ENCODE measurements around the gene NCAM2.

Gene NCAM2

DNA sequence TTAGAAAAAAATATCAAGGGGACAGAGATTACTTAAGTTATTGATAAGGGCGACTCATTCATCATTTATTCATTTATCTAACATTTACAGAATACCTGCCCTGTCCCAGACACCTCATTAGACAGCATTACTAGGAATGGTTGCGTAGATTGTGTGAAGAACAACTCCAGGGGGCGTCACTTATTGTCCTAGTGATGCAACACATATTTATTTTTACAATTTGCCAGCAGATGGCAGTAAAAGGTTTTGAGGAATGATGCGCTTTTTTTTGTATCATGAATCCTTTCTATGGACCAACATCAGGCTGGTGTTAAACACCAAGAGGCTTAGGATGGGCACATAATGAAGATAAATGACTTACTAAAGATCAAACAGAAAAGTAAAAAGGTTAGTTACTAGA, 5.5 kb downstream of the NCAM2 start (continued):
- TF ChIP-seq, protein P1, sequence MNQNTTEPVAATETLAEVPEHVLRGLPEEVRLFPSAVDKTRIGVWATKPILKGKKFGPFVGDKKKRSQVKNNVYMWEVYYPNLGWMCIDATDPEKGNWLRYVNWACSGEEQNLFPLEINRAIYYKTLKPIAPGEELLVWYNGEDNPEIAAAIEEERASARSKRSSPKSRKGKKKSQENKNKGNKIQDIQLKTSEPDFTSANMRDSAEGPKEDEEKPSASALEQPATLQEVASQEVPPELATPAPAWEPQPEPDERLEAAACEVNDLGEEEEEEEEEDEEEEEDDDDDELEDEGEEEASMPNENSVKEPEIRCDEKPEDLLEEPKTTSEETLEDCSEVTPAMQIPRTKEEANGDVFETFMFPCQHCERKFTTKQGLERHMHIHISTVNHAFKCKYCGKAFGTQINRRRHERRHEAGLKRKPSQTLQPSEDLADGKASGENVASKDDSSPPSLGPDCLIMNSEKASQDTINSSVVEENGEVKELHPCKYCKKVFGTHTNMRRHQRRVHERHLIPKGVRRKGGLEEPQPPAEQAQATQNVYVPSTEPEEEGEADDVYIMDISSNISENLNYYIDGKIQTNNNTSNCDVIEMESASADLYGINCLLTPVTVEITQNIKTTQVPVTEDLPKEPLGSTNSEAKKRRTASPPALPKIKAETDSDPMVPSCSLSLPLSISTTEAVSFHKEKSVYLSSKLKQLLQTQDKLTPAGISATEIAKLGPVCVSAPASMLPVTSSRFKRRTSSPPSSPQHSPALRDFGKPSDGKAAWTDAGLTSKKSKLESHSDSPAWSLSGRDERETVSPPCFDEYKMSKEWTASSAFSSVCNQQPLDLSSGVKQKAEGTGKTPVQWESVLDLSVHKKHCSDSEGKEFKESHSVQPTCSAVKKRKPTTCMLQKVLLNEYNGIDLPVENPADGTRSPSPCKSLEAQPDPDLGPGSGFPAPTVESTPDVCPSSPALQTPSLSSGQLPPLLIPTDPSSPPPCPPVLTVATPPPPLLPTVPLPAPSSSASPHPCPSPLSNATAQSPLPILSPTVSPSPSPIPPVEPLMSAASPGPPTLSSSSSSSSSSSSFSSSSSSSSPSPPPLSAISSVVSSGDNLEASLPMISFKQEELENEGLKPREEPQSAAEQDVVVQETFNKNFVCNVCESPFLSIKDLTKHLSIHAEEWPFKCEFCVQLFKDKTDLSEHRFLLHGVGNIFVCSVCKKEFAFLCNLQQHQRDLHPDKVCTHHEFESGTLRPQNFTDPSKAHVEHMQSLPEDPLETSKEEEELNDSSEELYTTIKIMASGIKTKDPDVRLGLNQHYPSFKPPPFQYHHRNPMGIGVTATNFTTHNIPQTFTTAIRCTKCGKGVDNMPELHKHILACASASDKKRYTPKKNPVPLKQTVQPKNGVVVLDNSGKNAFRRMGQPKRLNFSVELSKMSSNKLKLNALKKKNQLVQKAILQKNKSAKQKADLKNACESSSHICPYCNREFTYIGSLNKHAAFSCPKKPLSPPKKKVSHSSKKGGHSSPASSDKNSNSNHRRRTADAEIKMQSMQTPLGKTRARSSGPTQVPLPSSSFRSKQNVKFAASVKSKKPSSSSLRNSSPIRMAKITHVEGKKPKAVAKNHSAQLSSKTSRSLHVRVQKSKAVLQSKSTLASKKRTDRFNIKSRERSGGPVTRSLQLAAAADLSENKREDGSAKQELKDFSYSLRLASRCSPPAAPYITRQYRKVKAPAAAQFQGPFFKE (tag by site-specific recombination; IDR thresholded peaks at IDR 0.05; ENCODE audit: borderline replicate concordance) = no peak
- TF ChIP-seq ZNF114 (tag by site-specific recombination; IDR thresholded peaks at IDR 0.05) = no peak

DNA sequence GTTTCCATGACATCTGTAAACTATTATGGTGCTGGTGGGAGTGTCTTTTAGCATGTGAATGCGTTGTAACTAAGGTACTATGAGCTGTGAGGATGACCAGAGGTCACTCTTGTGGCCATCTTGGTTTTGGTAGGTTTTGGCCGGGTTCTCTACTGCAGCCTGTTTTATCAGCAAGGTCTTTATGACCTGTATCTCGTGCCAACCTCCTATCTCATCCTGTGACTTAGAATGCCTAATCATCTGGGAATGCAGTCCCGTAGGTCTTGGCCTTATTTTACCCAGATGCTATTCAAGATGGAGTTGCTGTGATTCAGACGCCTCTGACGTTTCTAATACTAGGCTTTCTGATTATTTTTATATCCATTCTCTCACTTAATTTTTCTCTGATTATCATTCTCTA, 9.4 kb downstream of the NCAM2 start:
- H3K36me3 ChIP-seq (ENCODE audit: control insufficient read depth in 2 of 2, insufficient read depth in 1 of 2, low read length in 2 of 2) = no peaks in the 10 kb centered on the region
- H3K27ac ChIP-seq (ENCODE audit: extremely low read depth, low read depth, low read length) = no peak overlapping the region
- no peaks in the 10 kb centered on the region for H3K4me1 ChIP-seq (ENCODE audit: control insufficient read depth, insufficient read depth, low read length)
- no peak overlapping the region for H3K4me3 ChIP-seq (ENCODE audit: low read depth, low read length)
- CTCF ChIA-PET = interaction anchor here (0.6 kb wide), 1 partner anchor 232 kb away, joined by 4 read pairs; no protein-coding TSS in a partner anchor
- POLR2A ChIA-PET = interaction anchor here (0.5 kb wide), 1 partner anchor 11 kb away, joined by 4 read pairs; no protein-coding TSS in a partner anchor
- no peaks in the 10 kb centered on the region for H3K9me3 ChIP-seq (ENCODE audit: control insufficient read depth, insufficient read depth, low read depth, low read length)
- TF ChIP-seq ZBTB17 (tag by site-specific recombination; IDR thresholded peaks at IDR 0.05) (no peak), ZNF10 (tag by site-specific recombination; IDR thresholded peaks at IDR 0.05) (no peak), ZNF302 (tag by site-specific recombination; IDR thresholded peaks at IDR 0.05; ENCODE audit: low read depth) (no peak), ZNF324 (tag by site-specific recombination; IDR thresholded peaks at IDR 0.05) (no peak), ZSCAN23 (tag by site-specific recombination; IDR thresholded peaks at IDR 0.05) (no peak), PRDM1 (tag by site-specific recombination; IDR thresholded peaks at IDR 0.05) (no peak), ZNF266 (tag by site-specific recombination; IDR thresholded peaks at IDR 0.05; ENCODE audit: low read depth) (no peak), SP7 (tag by site-specific recombination; IDR thresholded peaks at IDR 0.05) (no peak), SALL2 (tag by site-specific recombination; IDR thresholded peaks at IDR 0.05; ENCODE audit: borderline replicate concordance) (no peak), ZNF571 (tag by site-specific recombination; IDR thresholded peaks at IDR 0.05) (no peak)
- TF ChIP-seq, protein P2, sequence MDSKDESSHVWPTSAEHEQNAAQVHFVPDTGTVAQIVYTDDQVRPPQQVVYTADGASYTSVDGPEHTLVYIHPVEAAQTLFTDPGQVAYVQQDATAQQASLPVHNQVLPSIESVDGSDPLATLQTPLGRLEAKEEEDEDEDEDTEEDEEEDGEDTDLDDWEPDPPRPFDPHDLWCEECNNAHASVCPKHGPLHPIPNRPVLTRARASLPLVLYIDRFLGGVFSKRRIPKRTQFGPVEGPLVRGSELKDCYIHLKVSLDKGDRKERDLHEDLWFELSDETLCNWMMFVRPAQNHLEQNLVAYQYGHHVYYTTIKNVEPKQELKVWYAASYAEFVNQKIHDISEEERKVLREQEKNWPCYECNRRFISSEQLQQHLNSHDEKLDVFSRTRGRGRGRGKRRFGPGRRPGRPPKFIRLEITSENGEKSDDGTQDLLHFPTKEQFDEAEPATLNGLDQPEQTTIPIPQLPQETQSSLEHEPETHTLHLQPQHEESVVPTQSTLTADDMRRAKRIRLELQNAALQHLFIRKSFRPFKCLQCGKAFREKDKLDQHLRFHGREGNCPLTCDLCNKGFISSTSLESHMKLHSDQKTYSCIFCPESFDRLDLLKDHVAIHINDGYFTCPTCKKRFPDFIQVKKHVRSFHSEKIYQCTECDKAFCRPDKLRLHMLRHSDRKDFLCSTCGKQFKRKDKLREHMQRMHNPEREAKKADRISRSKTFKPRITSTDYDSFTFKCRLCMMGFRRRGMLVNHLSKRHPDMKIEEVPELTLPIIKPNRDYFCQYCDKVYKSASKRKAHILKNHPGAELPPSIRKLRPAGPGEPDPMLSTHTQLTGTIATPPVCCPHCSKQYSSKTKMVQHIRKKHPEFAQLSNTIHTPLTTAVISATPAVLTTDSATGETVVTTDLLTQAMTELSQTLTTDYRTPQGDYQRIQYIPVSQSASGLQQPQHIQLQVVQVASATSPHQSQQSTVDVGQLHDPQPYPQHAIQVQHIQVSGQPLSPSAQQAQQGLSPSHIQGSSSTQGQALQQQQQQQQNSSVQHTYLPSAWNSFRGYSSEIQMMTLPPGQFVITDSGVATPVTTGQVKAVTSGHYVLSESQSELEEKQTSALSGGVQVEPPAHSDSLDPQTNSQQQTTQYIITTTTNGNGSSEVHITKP (tag by site-specific recombination; IDR thresholded peaks at IDR 0.05) = no peak
- TF ChIP-seq, protein P3, sequence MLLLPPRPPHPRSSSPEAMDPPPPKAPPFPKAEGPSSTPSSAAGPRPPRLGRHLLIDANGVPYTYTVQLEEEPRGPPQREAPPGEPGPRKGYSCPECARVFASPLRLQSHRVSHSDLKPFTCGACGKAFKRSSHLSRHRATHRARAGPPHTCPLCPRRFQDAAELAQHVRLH (tag by site-specific recombination; IDR thresholded peaks at IDR 0.05) = no peak

DNA sequence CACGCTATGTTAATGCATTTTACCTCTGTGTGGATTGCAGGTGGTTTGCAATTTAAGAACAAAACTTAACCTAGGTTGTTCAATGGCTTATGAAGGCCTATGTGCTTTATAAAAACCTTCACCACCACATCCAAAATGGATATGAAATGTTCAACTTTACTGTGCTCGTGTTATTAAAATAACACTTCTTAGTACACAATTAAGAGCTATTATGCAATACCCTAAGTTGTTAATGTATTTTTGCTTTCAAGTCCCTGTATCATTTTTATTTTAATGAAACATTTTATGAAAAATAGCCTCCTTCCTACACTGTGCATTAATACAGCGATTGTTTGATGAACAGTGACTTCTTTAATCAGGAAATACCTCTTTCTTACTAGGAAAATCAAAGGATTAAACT, 12.0 kb downstream of the NCAM2 start:
- Histone ChIP-seq H3K36me3 (ENCODE audit: control insufficient read depth in 2 of 2, insufficient read depth in 1 of 2, low read length in 2 of 2) (no peaks in the 10 kb centered on the region), H3K4me1 (ENCODE audit: control insufficient read depth, insufficient read depth, low read length) (no peaks in the 10 kb centered on the region), H3K27ac (ENCODE audit: extremely low read depth, low read depth, low read length) (no peak overlapping the region), H3K9me3 (ENCODE audit: control insufficient read depth, insufficient read depth, low read depth, low read length) (no peaks in the 10 kb centered on the region), H3K4me3 (ENCODE audit: low read depth, low read length) (no peak overlapping the region)
- POLR2A ChIA-PET = no interaction called here
- CTCF ChIA-PET = interaction anchor here (0.7 to 2.0 kb wide), 3 partner anchors 10 to 1769 kb away, joined by 4 to 8 read pairs (median 6); no protein-coding TSS in a partner anchor
- TF ChIP-seq ZNF2 (tag by site-specific recombination; IDR thresholded peaks at IDR 0.05) (no peak), ZNF292 (tag by site-specific recombination; IDR thresholded peaks at IDR 0.05; ENCODE audit: borderline replicate concordance, low read depth) (no peak), ZNF830 (tag by site-specific recombination; IDR thresholded peaks at IDR 0.05; ENCODE audit: low read depth) (no peak), ZNF274 (IDR thresholded peaks at IDR 0.05; ENCODE audit: low read length) (no peak), ZNF274 (tag by site-specific recombination; IDR thresholded peaks at IDR 0.05; ENCODE audit: borderline replicate concordance) (no peak), ZNF560 (tag by site-specific recombination; IDR thresholded peaks at IDR 0.05; ENCODE audit: borderline replicate concordance) (no peak), TRIM28 (IDR thresholded peaks at IDR 0.05; ENCODE audit: borderline replicate concordance, low read length) (no peak), ZNF76 (tag by site-specific recombination; IDR thresholded peaks at IDR 0.05; ENCODE audit: borderline replicate concordance, low read depth) (no peak), ZNF792 (tag by site-specific recombination; IDR thresholded peaks at IDR 0.05) (no peak), ZNF324 (tag by site-specific recombination; IDR thresholded peaks at IDR 0.05) (no peak)
